ENCODE results near the gene NR1I3.

NR1I3 gene

GRCh38 chr1:161217831-161218230, 20.2 kb downstream of the NR1I3 start:
- no peak for DNase-seq

GRCh38 chr1:161216945-161217712, 20.9 kb downstream of the NR1I3 start:
- no peak for DNase-seq

GRCh38 chr1:161215076-161215475, 22.9 kb downstream of the NR1I3 start, which contains the start of gene FCER1G:
Gene FCER1G (plus strand): TSS chr1:161215295. CDS start chr1:161215322, 27 bp downstream.
- no peak for DNase-seq

- DNase-seq = no peak
Observed at GRCh38 chr1:161214369-161214768, 23.6 kb downstream of the NR1I3 start.

GRCh38 chr1:161209790-161210409, 28.1 kb downstream of the NR1I3 start:
- DNase-seq = peak; percentile 52

GRCh38 chr1:161207173-161207572, 30.8 kb downstream of the NR1I3 start:
- no peak for DNase-seq

- no peak for DNase-seq
Observed at GRCh38 chr1:161206411-161207140, 31.4 kb downstream of the NR1I3 start.

GRCh38 chr1:161201836-161202712, 35.9 kb downstream of the NR1I3 start, which contains the start of gene NDUFS2:
Gene NDUFS2 (plus strand): TSS chr1:161202367. CDS start chr1:161202386, 19 bp downstream.
- peak; percentile 93 for DNase-seq

- no peak for DNase-seq
Observed at GRCh38 chr1:161200992-161201835, 36.8 kb downstream of the NR1I3 start.

GRCh38 chr1:161200421-161200991, 37.5 kb downstream of the NR1I3 start:
- DNase-seq = no peak

- no peak for DNase-seq
Observed at GRCh38 chr1:161199506-161200139, 38.4 kb downstream of the NR1I3 start.

GRCh38 chr1:161198897-161199431, 39.0 kb downstream of the NR1I3 start, which contains the start of gene ADAMTS4:
Gene ADAMTS4 (minus strand): TSS chr1:161199054. CDS start chr1:161198627, 427 bp downstream.
- no peak for DNase-seq

- DNase-seq = no peak
Observed at GRCh38 chr1:161198194-161198896, 39.7 kb downstream of the NR1I3 start.

- DNase-seq = no peak
Observed at GRCh38 chr1:161197560-161198193, 40.3 kb downstream of the NR1I3 start.

GRCh38 chr1:161196521-161197451, 41.2 kb downstream of the NR1I3 start:
- DNase-seq = no peak

- DNase-seq = no peak
Observed at GRCh38 chr1:161196111-161196510, 41.9 kb downstream of the NR1I3 start.

- DNase-seq = no peak
Observed at GRCh38 chr1:161195171-161195570, 42.8 kb downstream of the NR1I3 start.

Data from central memory CD4-positive, alpha-beta T cell (primary cell).